GM18909 (cell line): ENCODE measurements around the gene LPAR1.

Experiments
- ATAC-seq: cut with Tn5 transposase; IDR thresholded peaks from one replicate; pipeline ENCODE4 v1.9.1; 2021; ENCODE audit warnings: mild to moderate bottlenecking; ENCODE audit not compliant: unreplicated experiment, poor library complexity

LPAR1 gene

GRCh38 chr9:111003182-111003581, 35.1 kb downstream of the LPAR1 start:
- no peak for ATAC-seq

- no peak for ATAC-seq
Measured at GRCh38 chr9:111001526-111001925, 36.7 kb downstream of the LPAR1 start.

- ATAC-seq = no peak
Measured at GRCh38 chr9:111000202-111000601, 38.1 kb downstream of the LPAR1 start.

DNA sequence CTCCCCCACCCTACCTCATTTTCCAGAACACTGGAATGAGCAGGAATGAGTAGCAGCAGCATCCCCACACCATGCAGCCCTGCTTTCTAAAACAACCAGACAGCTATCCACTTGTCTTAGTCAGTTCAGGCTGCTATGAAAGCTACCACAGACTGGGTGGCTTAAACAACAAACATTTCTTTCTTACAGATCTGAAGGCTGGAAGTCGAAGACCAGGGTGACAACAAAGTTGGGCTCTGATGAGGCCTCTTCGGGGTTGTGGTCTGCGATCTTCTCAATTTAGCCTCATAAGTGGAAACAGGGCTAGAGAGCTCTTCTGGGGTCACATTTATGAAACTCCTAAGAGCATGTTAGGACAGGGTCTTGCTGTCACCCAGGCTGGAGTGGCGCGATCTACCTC, 38.9 kb downstream of the LPAR1 start:
- ATAC-seq = no peak

DNA sequence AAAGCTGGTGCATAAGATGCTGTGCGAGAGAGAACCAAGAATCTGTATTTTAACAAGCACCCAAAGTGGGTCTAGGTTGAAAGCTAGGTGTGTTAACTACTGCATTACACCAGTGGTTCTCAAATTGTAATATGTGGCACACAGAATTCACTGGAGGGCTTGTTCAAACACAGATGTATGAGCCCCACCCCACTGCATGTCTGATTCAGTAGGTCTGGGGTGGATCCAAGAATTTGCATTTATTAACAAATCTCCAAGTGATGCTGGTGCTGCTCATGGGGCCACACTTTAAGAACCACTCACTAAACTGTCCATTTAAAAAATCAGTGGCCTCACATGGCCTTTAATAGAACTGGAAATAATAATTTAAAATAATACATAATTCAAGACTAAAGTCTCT, 40.4 kb downstream of the LPAR1 start:
- no peak for ATAC-seq

DNA sequence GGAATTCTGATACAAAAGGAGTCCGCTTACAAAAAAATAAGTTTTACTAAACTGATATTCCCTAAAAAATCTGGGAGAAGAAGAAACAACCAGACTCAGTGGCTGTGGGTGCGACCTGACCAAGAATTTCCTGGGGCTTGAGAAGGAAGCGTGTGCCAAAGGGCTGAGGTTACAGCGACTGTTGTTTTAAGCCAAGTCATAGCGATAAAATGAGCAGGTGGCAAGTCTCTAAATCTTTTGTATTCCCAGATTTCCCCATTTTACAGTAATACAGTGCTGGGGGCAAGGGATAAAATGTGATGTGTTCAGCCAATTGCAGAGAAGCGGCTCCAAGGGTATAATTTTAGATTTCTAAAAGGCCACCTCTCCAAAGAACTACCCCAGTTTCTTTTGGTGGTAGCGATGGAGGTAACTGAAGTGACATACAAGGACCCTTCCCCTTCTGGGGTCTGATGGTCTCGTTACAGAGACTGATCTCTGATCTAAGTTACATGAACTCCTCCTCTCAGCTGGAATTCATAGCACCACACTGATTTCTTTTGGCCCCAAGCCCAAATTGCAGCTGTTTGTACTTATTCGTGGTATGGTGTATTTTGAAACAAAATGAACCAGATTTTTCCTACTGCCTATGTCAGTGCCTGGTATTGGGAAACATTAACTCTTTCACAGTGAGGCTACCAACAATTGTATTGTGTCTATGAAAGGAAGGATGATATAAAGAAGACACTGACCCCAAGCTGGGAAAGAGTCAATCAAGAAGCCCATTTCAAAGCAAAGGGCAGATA, 41.6 kb downstream of the LPAR1 start:
- no peak for ATAC-seq

DNA sequence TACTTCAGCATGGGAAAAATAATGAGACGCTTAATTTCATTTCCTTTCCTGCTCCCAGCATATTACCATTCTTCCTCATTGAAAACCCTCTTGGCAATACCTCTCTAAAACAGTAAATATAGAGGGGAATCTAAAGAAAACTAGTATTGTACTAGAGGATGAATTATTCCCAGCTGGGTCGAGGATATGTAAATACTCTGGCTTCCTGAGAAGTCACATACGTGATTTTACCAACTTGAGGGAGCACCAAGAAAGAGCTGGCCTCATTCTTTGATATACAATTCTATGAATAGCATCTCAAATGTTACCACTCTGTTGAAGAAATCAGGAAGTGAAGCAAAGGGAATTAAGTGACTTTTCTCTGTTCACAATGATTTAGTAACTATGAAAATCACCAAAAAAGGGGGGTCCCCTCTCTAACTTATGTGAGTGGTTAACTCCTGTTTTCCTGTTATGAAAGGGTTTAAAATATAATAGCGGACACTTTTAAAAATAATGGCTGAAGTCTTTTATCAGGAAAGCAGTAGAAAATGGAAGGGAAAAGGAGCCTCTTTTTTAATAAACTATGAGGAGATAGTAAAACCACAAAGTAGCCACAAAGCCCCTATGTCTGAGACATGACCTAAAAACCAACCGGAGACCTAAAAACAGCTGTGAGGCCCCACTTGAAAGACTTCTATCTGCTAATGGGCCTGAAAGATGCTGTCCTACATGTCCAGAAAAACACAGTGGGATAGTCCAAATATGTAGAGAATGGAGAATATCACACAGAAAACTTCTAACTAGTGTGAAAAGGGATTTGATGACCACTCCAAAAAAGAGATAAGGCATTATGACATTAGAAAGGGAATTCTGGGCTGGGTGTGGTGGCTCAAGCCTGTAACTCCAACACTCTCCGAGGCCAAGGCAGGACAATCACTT, 42.6 kb downstream of the LPAR1 start:
- ATAC-seq = no peak

GRCh38 chr9:110994771-110995241, 43.5 kb downstream of the LPAR1 start:
- ATAC-seq = no peak

DNA sequence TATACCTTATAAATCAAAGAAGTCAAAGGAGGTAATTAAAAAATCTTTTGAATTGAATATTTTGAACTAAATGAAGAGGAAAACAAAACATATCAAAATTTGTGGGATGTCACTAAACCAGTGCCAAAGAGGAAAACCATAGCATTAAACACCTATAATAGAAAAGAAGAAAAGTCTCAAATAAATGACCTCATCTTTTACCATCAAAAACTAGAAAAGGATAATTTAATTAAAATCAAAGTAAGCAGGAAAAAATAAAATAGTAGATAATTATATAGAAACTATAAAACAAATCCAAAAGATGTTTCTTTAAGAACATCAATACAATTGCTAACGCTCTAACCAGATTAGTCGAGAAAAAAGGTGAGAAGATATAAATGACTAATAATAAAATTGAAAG, 47.8 kb downstream of the LPAR1 start:
- no peak for ATAC-seq

GRCh38 chr9:110986529-110986928, 51.7 kb downstream of the LPAR1 start:
- ATAC-seq = no peak

DNA sequence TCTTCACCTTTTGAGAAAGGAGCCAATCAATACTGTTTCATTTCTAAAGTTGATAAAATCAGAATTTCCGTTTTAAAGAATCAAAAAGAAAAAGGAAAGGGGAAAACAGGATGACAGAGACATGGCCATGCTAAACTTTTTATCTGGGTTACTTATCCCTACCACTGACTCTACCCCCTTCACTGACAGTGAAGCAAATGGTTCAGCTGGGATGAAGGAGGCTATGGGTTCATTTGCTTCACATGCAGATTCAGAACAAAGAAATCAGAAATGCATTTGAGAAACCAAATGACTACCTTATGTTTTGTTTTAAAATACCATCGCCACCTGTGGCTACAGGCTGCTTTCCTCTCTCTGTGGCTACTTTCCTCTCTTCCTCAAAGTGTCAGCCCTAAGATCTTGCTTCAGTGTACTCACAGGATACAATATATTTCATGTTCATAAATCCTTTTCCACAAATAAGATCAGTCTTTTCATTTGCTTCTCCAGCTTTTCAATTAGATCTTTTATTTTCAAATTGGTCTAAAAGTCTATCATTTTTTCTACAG, 53.3 kb downstream of the LPAR1 start:
- ATAC-seq = no peak

GRCh38 chr9:110980261-110980660, 58.0 kb downstream of the LPAR1 start:
- ATAC-seq = no peak

DNA sequence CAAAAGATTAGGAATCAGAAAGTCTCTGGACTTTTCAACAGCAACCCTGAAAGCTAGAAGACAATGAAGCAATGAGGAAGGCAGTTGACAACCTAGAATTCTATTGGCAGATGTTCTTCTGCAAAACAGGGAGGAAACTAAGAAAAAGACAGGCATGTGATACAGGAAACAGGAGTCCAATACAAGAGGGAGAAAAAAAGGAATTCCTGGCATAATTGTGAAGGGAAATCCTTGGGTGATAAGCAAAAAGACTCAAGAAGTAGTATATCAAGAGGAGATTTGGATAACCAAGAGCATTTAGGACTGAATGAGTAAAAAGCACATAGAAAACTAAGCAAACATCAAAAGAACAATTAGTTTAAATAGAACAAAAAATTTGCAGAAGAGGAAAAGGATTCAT, 58.6 kb downstream of the LPAR1 start:
- no peak for ATAC-seq

GRCh38 chr9:110978516-110978915, 59.8 kb downstream of the LPAR1 start:
- ATAC-seq = no peak

GRCh38 chr9:110977259-110977709, 61.0 kb downstream of the LPAR1 start:
- no peak for ATAC-seq

- ATAC-seq = no peak
Measured at GRCh38 chr9:110975969-110976368, 62.3 kb downstream of the LPAR1 start.

- no peak for ATAC-seq
Measured at GRCh38 chr9:110975278-110975677, 63.0 kb downstream of the LPAR1 start.

DNA sequence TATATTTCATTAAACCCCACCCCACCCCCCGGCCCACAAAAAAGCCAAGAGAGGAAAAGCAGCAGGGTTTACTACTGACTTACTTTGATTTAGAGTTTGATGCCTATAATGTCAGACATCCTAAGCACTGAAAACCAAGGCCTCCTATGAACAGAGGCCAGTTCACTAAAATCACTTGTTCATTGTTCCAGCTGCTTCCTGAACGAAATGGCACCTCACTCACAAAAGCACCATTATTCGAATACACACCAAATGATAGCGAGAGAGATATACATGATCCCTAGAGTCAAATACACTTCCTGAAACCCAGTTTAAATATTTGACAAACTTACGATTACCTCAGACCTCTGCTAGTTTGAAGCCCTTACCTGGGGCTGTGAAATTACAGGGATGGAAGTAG, 66.6 kb downstream of the LPAR1 start:
- no peak for ATAC-seq

- ATAC-seq = no peak
Measured at GRCh38 chr9:110971234-110971633, 67.0 kb downstream of the LPAR1 start.

DNA sequence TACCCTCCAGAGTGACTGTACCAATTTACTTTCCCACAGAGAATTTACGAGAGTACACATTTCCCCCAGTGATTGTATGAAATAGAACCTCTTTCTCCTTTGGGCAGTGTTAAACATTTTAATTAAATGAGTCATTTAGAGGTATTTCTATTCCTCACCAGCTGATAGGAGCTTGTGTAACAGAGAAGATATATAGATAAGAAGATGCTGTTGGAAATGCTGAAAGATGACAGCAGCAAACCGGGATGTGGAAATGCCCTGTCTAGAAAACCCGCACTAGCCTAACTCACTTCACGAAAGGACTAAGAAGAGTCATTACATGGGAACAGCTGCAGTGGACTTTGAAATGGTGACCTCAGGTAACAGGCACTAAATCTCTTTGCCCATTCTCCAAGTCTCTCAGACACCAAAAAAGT, 68.3 kb downstream of the LPAR1 start:
- no peak for ATAC-seq

DNA sequence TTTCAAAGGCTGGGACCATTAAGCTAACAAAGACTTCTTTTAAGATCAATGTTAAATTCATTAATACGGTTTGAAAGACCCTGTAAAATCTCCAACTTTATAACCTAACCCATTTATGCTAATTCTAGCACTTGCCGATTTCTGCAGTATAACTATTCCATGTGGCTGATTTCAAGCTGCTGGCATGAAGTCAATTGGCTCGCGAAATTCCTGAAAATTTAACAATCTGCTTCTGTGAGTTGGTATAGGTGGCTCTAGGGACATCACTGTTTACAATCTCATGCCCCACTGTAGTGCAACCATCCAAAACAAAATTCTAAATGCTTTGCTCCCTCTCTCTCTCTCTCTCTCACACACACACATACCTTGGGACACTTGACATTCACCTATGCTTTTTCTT, 70.2 kb downstream of the LPAR1 start:
- ATAC-seq = no peak
